Mucosa of stomach (tissue), 1 donor: ENCODE measurements around the gene ADAMTS8.
A peak's percentile ranks its signal among the peaks of the same experiment; 100 is the strongest.

Experiments used
- H3K27me3 ChIP-seq: one replicate; pipeline ENCODE4 v1.7.0; 2013; ENCODE audit warnings: mild to moderate bottlenecking, low read length; ENCODE audit not compliant: control insufficient read depth, insufficient read depth
- H3K36me3 ChIP-seq: one replicate; pipeline ENCODE4 v1.7.0; 2013; ENCODE audit warnings: low read length; ENCODE audit not compliant: control insufficient read depth, insufficient read depth
- H3K4me1 ChIP-seq: one replicate; pipeline ENCODE4 v1.7.0; 2013; ENCODE audit warnings: mild to moderate bottlenecking, low read length; ENCODE audit not compliant: control insufficient read depth, insufficient read depth
- H3K4me3 ChIP-seq: one replicate; pipeline ENCODE4 v1.7.0; 2013; ENCODE audit warnings: low read length
- H3K9ac ChIP-seq: one replicate; pipeline ENCODE4 v1.7.0; 2013; ENCODE audit warnings: mild to moderate bottlenecking, low read length, moderate library complexity
- H3K9me3 ChIP-seq: one replicate; pipeline ENCODE4 v1.7.0; 2013; ENCODE audit warnings: mild to moderate bottlenecking, low read length, moderate library complexity; ENCODE audit not compliant: control insufficient read depth
- donor health status: Pancreatic carcinoma.

ADAMTS8 gene

GRCh38 chr11:130391711-130392110 is 36.7 kb downstream of the ADAMTS8 start:
- Histone ChIP-seq H3K4me1 (peaks cover 19% of the 10 kb centered on the region), H3K9ac (no peak overlapping the region)

GRCh38 chr11:130390071-130390758 is 38.2 kb downstream of the ADAMTS8 start:
- Histone ChIP-seq H3K4me3 (no peak overlapping the region), H3K4me1 (peaks cover 19% of the 10 kb centered on the region), H3K27me3 (no peaks in the 10 kb centered on the region), H3K9me3 (no peaks in the 10 kb centered on the region), H3K9ac (no peak overlapping the region), H3K36me3 (no peaks in the 10 kb centered on the region)

More at GRCh38 chr11:130391711-130392110, 36.7 kb downstream of the ADAMTS8 start:
- Histone ChIP-seq H3K9me3 (no peaks in the 10 kb centered on the region), H3K36me3 (no peaks in the 10 kb centered on the region), H3K27me3 (no peaks in the 10 kb centered on the region), H3K4me3 (no peak overlapping the region)

GRCh38 chr11:130389335-130389935 is 39.0 kb downstream of the ADAMTS8 start:
- Histone ChIP-seq H3K36me3 (no peaks in the 10 kb centered on the region), H3K27me3 (no peaks in the 10 kb centered on the region), H3K9me3 (no peaks in the 10 kb centered on the region), H3K4me1 (peaks cover 19% of the 10 kb centered on the region), H3K9ac (peak overlapping the region; percentile 13), H3K4me3 (no peak overlapping the region)

GRCh38 chr11:130388607-130389205 is 39.7 kb downstream of the ADAMTS8 start:
- Histone ChIP-seq H3K9ac (peak overlapping the region; percentile 13), H3K27me3 (no peaks in the 10 kb centered on the region), H3K9me3 (no peaks in the 10 kb centered on the region), H3K4me3 (no peak overlapping the region), H3K36me3 (no peaks in the 10 kb centered on the region), H3K4me1 (peaks cover 19% of the 10 kb centered on the region)

- H3K4me1 ChIP-seq = peaks cover 19% of the 10 kb centered on the region
- H3K9me3 ChIP-seq = no peaks in the 10 kb centered on the region
- no peaks in the 10 kb centered on the region for H3K36me3 ChIP-seq
- no peak overlapping the region for H3K4me3 ChIP-seq
- H3K9ac ChIP-seq = no peak overlapping the region
- H3K27me3 ChIP-seq = no peaks in the 10 kb centered on the region
Measured at GRCh38 chr11:130386056-130386455, 42.4 kb downstream of the ADAMTS8 start.

- H3K9me3 ChIP-seq = no peaks in the 10 kb centered on the region
- no peaks in the 10 kb centered on the region for H3K27me3 ChIP-seq
- H3K4me3 ChIP-seq = no peak overlapping the region
- no peaks in the 10 kb centered on the region for H3K36me3 ChIP-seq
- H3K4me1 ChIP-seq = no peaks in the 10 kb centered on the region
- no peak overlapping the region for H3K9ac ChIP-seq
Measured at GRCh38 chr11:130383344-130384211, 44.8 kb downstream of the ADAMTS8 start.

GRCh38 chr11:130381317-130381716 is 47.1 kb downstream of the ADAMTS8 start:
- Histone ChIP-seq H3K27me3 (no peaks in the 10 kb centered on the region), H3K4me3 (no peak overlapping the region), H3K9me3 (no peaks in the 10 kb centered on the region), H3K36me3 (no peaks in the 10 kb centered on the region), H3K4me1 (no peaks in the 10 kb centered on the region), H3K9ac (no peak overlapping the region)

- H3K36me3 ChIP-seq = no peaks in the 10 kb centered on the region
- no peak overlapping the region for H3K9ac ChIP-seq
- no peak overlapping the region for H3K4me3 ChIP-seq
- no peaks in the 10 kb centered on the region for H3K9me3 ChIP-seq
- H3K27me3 ChIP-seq = no peaks in the 10 kb centered on the region
- H3K4me1 ChIP-seq = no peaks in the 10 kb centered on the region
Measured at GRCh38 chr11:130380778-130381177, 47.6 kb downstream of the ADAMTS8 start.

GRCh38 chr11:130379276-130379675 is 49.1 kb downstream of the ADAMTS8 start:
- Histone ChIP-seq H3K9me3 (no peaks in the 10 kb centered on the region), H3K36me3 (no peaks in the 10 kb centered on the region), H3K27me3 (no peaks in the 10 kb centered on the region), H3K9ac (no peak overlapping the region), H3K4me3 (no peak overlapping the region), H3K4me1 (no peaks in the 10 kb centered on the region)

- H3K4me1 ChIP-seq = no peaks in the 10 kb centered on the region
- no peaks in the 10 kb centered on the region for H3K9me3 ChIP-seq
- H3K9ac ChIP-seq = no peak overlapping the region
- no peak overlapping the region for H3K4me3 ChIP-seq
- no peaks in the 10 kb centered on the region for H3K36me3 ChIP-seq
- no peaks in the 10 kb centered on the region for H3K27me3 ChIP-seq
Measured at GRCh38 chr11:130370845-130371590, 57.4 kb downstream of the ADAMTS8 start.

GRCh38 chr11:130369713-130370112 is 58.7 kb downstream of the ADAMTS8 start:
- Histone ChIP-seq H3K4me1 (no peaks in the 10 kb centered on the region), H3K4me3 (no peak overlapping the region)

More at GRCh38 chr11:130369713-130370112, 58.7 kb downstream of the ADAMTS8 start:
- Histone ChIP-seq H3K9ac (no peak overlapping the region), H3K27me3 (no peaks in the 10 kb centered on the region), H3K9me3 (no peaks in the 10 kb centered on the region), H3K36me3 (no peaks in the 10 kb centered on the region)
